Gastrocnemius medialis (tissue), 4 donors: Measurements from ENCODE around the gene TBK1. TPM values are rescaled to one million over a fixed set of nuclear protein-coding genes. Genes with fewer than 3 reads are reported as not detected.

Experiments
- ATAC-seq, 2 donors: fragments of 150-250 bp; one replicate each; pipeline ENCODE4 v1.9.1; 2016
- DNase-seq, 2 donors: peaks; one replicate each; pipeline ENCODE4 v3.0.0-alpha.2; 2019
- H3K27ac ChIP-seq, 4 donors: fragments of 200-600 bp; sonication (generic); 1 replicate in 1 of 4; 2 replicates in 3 of 4; pipeline ENCODE4 v1.5.1; 2016 to 2018; ENCODE audit warnings: mild to moderate bottlenecking in 2 of 4, moderate library complexity in 1 of 4
- H3K27me3 ChIP-seq, 3 donors: fragments of 200-600 bp; sonication (generic) in 2 of 3; 1 replicate in 1 of 3; 2 replicates in 2 of 3; pipeline versions ENCODE4 v1.5.1 to v1.6.0; 2016 to 2019; ENCODE audit warnings: mild to moderate bottlenecking in 1 of 3, moderate library complexity in 1 of 3
- H3K36me3 ChIP-seq, 2 donors: fragments of 200-600 bp; sonication (generic) in 1 of 2; one replicate each; pipeline ENCODE4 v1.5.1; 2017 to 2018
- H3K4me1 ChIP-seq, 2 donors: fragments of 200-600 bp; sonication (generic) in 1 of 2; one replicate each; pipeline ENCODE4 v1.5.1; 2016 to 2017; ENCODE audit warnings: mild to moderate bottlenecking in 2 of 2
- H3K4me3 ChIP-seq, 4 donors: fragments of 200-600 bp; sonication (generic) in 3 of 4; 1 replicate in 1 of 4; 2 replicates in 3 of 4; pipeline ENCODE4 v1.5.1; 2016 to 2019; ENCODE audit warnings: mild to moderate bottlenecking in 2 of 4
- H3K9me3 ChIP-seq, 3 donors: fragments of 200-600 bp; sonication (generic) in 2 of 3; 1 replicate in 1 of 3; 2 replicates in 2 of 3; pipeline ENCODE4 v1.5.1; 2016 to 2019
- CTCF ChIP-seq, 5 experiments: fragments of 450-650 bp in 3 of 5; fragments of 200-600 bp in 2 of 5; sonication (generic) in 2 of 5; IDR thresholded peaks in 4 of 5; conservative IDR thresholded peaks in 1 of 5; 1 replicate in 4 of 5; 2 replicates in 1 of 5; pipeline ENCODE4 v1.5.1; 2016 to 2019; ENCODE audit warnings: antibody characterized with exemption in 5 of 5, mild to moderate bottlenecking in 3 of 5, moderate library complexity in 3 of 5
- POLR2A ChIP-seq, 2 donors: fragments of 450-650 bp; IDR thresholded peaks; one replicate each; pipeline ENCODE4 v1.6.1; 2017; ENCODE audit warnings: antibody characterized with exemption in 2 of 2, mild to moderate bottlenecking in 2 of 2, moderate library complexity in 2 of 2
- in situ Hi-C, 4 donors: fragments of 200-750 bp; cut with MboI; loops; one replicate each; pipeline versions ENCODE4 v1.15.0 to v1.8.0; 2017; ENCODE audit warnings: low sequenced_read_pairs in 4 of 4
- intact Hi-C: fragments of 100-400 bp; cut with DNase I; formaldehyde crosslinking; loops from one replicate; pipeline ENCODE4 v1.15.1; 2023; ENCODE audit warnings: low total_unique reads
- total RNA-seq, 4 donors: library from RNA; depleted of rRNA; stranded (reverse); fragments of >200 nt; gene quantifications; one replicate each; pipeline versions ENCODE4 v1.1.0 to v1.2.3, GENCODE V29; 2016

The TBK1 gene
- total RNA-seq, 4 donors from 2014 or later, result 20.1 to 40.8 (median 27.6) TPM

DNA sequence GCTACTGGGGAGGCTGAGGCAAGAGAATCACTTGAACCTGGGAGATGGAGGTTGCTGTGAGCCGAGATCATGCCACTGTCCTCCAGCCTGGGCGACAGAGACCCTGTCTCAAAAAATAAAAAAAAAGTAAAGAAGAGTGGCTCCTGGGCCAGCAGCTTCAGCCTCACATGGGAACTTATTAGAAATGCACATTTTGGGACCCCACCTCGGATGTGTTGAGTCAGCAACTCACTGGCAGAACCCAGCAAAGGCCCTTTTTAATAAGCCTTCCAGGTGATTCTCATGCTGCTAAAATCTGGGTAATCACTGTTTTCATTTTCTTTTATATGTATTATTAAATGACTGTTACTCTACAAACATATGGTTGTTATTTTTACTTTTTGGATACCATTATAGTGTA is 41.6 kb downstream of the TBK1 start:
- Histone ChIP-seq H3K4me1 (no peaks in the 10 kb centered on the region), H3K27me3 (no peaks in the 10 kb centered on the region), H3K9me3 (no peaks in the 10 kb centered on the region), H3K27ac (no peak overlapping the region), H3K36me3 (peaks cover 4 to 100% of the 10 kb centered on the region in 2 donors), H3K4me3 (no peak overlapping the region)
- intact Hi-C loops, result loop anchor here (10.0 kb wide), 1 partner anchor 79 kb away; no protein-coding TSS in a partner anchor
- ATAC-seq (no peak), DNase-seq (no peak)
- no peak for TF ChIP-seq CTCF (IDR thresholded peaks at IDR 0.05 in 4 of 5, conservative IDR thresholded peaks at IDR 0.05 in 1 of 5)
- TF ChIP-seq POLR2A (IDR thresholded peaks at IDR 0.05), result no peak
- in situ Hi-C loops, result loop anchor here in 1 of 4 donors (10.0 kb wide), 1 partner anchor 79 kb away; no protein-coding TSS in a partner anchor

DNA sequence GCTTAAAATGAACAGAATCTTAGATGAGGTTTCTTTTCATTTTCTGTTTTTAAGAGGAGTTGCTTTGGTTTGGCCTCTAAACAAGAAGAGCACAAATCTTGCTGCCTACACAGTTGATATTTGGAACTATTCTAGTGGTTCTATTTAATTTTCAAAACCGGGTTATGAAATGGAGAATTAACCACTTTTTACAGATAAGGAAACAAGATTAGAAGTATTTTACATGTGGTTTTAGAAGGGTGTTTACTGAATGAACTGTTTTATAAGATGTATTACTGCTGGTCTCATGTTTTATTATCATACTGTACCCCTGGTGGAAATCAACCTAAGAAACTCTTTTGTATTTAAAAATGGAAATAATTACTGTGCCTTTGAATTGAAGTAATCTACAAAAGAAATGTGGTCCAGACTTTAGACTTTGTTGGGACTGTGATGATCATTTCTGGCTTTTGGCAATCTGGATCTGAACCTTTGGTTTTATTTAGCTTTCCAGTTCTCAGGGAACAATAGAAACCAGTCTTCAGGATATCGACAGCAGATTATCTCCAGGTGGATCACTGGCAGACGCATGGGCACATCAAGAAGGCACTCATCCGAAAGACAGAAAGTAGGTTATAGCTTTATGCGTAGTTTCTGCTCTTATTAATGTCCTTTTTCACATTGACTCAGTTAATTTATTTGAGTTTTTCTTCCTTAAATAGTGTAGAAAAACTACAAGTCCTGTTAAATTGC is 43.2 kb downstream of the TBK1 start:
- DNase-seq (no peak), ATAC-seq (no peak)
- H3K36me3 ChIP-seq, result peaks cover 4 to 100% of the 10 kb centered on the region in 2 donors
- H3K9me3 ChIP-seq, result no peaks in the 10 kb centered on the region
- no peaks in the 10 kb centered on the region for H3K4me1 ChIP-seq
- intact Hi-C loops, result loop anchor here (10.0 kb wide), 1 partner anchor 80 kb away; no protein-coding TSS in a partner anchor
- H3K27me3 ChIP-seq, result no peaks in the 10 kb centered on the region
- in situ Hi-C loops, result loop anchor here in 1 of 4 donors (10.0 kb wide), 1 partner anchor 80 kb away; no protein-coding TSS in a partner anchor
- no peak for TF ChIP-seq CTCF (IDR thresholded peaks at IDR 0.05 in 4 of 5, conservative IDR thresholded peaks at IDR 0.05 in 1 of 5)
- TF ChIP-seq POLR2A (IDR thresholded peaks at IDR 0.05), result no peak
- H3K4me3 ChIP-seq, result no peak overlapping the region
- H3K27ac ChIP-seq, result no peak overlapping the region

- H3K27me3 ChIP-seq, result no peaks in the 10 kb centered on the region
- no peak overlapping the region for H3K4me3 ChIP-seq
- intact Hi-C loops, result loop anchor here (10.0 kb wide), 1 partner anchor 82 kb away; no protein-coding TSS in a partner anchor
- TF ChIP-seq CTCF (IDR thresholded peaks at IDR 0.05 in 4 of 5, conservative IDR thresholded peaks at IDR 0.05 in 1 of 5) (no peak), POLR2A (IDR thresholded peaks at IDR 0.05) (no peak)
- DNase-seq, result no peak
- H3K4me1 ChIP-seq, result no peaks in the 10 kb centered on the region
- no peak overlapping the region for H3K27ac ChIP-seq
- peaks cover 4 to 94% of the 10 kb centered on the region in 2 donors for H3K36me3 ChIP-seq
- in situ Hi-C loops, result loop anchor here in 1 of 4 donors (10.0 kb wide), 1 partner anchor 82 kb away; no protein-coding TSS in a partner anchor
- H3K9me3 ChIP-seq, result no peaks in the 10 kb centered on the region
- no peak for ATAC-seq
These were observed 45.0 kb downstream of the TBK1 start for GRCh38 chr12:64496839-64497400.

GRCh38 chr12:64497484-64497883 is 45.6 kb downstream of the TBK1 start:
- in situ Hi-C loops (loop anchor here in 1 of 4 donors (10.0 kb wide), 1 partner anchor 83 kb away; no protein-coding TSS in a partner anchor), intact Hi-C loops (loop anchor here (10.0 kb wide), 1 partner anchor 83 kb away; no protein-coding TSS in a partner anchor)
- no peaks in the 10 kb centered on the region for H3K9me3 ChIP-seq
- H3K27me3 ChIP-seq, result no peaks in the 10 kb centered on the region
- no peaks in the 10 kb centered on the region for H3K4me1 ChIP-seq
- TF ChIP-seq POLR2A (IDR thresholded peaks at IDR 0.05) (no peak), CTCF (IDR thresholded peaks at IDR 0.05 in 4 of 5, conservative IDR thresholded peaks at IDR 0.05 in 1 of 5) (no peak)
- H3K4me3 ChIP-seq, result no peak overlapping the region
- no peak overlapping the region for H3K27ac ChIP-seq
- DNase-seq, result no peak
- ATAC-seq, result no peak
- peaks cover 4 to 89% of the 10 kb centered on the region in 2 donors for H3K36me3 ChIP-seq
